HG03060 (cell line): ENCODE data around the gene UVRAG.
"Not testable (repeated sequence)": the region's sequence is repeated elsewhere in the genome, so short reads cannot be mapped to it uniquely, and the experiment has no call there.

Experiments used
- ATAC-seq: cut with Tn5 transposase; IDR thresholded peaks from one replicate; pipeline ENCODE4 v1.9.1; 2021; ENCODE audit warnings: low read depth, moderate number of reproducible peaks; ENCODE audit not compliant: unreplicated experiment

UVRAG gene

DNA sequence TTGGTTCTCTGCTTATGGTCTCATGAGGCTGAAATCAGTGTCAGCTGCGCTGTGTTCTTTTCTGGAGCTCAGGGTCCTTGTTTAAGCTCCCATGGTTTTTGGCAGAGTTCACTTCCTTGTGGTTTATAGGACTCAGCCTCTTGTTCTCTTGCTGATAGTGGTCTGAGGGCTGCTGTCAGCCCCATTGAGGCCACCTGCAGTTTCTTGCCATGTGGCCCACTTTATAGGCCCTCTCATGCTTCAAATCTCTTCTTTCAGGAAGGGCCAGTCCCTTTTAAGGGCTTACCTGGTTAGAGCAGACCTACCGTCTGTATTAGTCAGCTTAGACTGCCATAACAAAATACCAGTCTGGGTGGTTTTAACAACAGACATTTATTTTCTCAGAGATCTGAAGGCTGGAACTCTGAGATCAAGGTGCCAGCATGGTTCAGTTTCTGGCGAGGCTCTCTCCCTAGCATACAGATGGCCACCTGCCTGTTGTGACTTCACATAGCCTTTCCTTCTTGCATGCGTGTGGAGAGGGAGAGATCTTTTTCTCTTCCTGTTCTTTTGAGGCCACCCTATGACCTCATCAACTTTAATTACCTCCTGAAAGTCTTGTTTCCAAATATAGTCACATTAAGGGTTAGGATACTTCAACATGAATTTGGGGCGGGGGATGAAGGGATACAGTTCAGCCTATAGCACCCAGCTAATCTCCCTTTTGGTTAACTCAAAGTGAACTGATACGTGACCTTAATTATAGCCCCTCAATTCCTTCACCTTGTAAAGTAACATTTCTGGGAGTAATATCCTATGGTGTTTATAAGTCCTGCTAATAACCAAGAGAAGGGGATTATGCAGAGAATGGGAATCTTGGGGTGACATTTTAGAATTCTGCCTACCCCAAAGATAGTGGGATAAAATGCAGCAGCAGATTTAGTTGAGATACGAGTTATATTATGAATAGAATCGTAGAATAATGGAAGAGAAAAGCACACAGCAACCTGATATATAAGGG, 131.8 kb downstream of the UVRAG start:
- no peak for ATAC-seq

DNA sequence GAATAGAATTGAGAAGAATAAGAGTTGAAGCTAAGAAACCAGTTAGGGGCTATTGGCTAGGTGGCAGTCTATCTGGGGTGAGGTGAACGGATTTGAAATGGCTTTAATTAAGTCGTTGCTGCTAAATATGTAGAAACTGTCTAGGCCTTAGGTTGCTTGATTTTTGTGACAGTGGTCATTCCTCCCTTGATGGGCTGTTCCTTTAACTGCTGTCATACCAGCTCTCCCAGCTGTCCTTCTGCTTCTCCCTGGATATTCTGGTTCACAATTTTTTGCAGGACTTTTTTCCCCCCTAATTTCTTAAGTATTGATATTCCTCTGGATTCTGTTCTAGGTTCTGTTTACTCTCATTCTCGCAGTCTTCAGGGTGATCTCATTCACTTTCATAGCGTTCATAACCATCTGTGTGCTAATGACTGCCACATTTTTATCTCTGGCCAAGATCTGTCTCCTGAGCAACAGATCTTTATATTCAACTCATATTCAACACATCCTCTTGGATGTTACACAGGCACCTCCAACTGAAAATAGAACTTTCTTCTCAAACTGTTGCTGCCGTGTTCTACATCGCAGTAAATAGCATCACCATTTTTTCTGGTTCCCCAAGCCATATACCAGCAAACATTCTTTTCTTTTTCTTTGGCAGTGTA, 134.1 kb downstream of the UVRAG start:
- ATAC-seq = no peak

DNA sequence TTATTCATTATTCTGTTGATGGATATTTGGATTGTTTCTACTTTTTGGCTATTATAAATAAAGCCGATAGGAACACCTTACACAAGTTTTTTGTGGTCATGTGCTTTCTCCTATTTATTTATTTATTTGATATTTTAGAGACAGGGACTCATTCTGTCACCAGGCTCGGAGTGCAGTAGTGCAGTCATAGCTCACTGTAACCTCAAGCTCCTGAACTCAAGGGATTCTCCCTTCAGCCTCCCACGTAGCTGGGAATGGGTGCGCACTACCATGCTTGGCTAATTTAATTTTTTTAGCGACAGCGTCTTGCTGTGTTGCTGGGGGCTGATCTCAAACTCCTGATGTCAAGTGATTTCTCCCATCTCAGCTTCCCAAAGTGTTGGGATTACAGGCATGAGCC, 135.1 kb downstream of the UVRAG start:
- no peak for ATAC-seq

- ATAC-seq = no peak
These were observed 139.0 kb downstream of the UVRAG start for GRCh38 chr11:75954039-75954438.

- ATAC-seq = no peak
These were observed 140.4 kb downstream of the UVRAG start for GRCh38 chr11:75955443-75955842.

- no peak for ATAC-seq
These were observed 144.5 kb downstream of the UVRAG start for GRCh38 chr11:75959540-75959939.

DNA sequence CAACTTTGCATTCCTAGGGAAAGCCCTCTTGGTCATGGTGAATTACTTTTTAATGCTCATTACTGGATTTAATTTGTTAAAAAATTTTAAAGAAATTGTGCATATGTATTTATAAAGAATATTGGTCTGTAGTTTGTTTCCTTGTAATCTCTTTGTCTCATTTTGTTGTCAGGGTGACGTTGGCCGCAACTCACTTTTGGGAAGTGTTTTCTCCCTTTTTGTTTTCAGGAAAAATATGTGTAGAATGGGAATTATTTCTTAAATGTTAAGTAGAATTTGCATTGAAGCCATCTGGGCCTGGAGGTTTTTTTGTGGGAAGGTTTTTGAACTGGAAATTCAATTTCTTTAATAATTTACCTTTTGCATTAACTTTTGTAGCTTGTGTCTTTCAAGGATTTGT, 149.1 kb downstream of the UVRAG start:
- no peak for ATAC-seq

DNA sequence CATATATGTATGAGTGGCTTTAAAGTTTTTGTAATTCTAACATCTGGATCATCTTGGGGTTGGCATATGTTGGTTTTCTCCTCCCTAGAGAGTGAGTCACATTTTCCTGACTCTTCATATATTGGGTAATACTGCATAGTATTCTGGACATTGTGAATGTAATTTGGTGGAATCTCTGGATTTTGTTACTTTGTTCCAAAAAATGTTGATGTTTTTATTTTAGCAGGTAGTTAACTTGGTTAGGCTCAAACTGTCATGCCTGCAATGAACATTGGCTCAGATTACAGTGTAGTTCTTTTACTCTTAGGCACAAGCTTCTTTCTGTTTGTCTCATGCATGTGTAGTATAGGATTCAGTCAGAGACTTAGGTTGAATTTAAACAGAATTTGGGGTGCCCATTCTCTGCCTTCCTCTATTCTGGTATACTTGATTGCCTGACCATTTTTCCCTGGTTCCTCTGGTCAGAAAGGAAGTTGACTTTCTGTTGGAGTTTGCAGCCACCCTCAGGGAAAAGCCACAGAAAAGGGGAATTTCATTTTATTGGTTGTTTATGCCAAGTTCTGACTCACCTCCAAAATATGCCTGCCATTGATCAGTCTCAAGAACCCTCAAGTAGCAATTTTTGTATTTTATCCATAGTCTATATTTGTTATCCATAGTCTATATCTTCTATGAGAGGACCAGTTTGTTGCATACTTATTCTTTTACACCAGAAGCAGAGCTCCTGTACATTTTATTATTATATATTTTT, 151.7 kb downstream of the UVRAG start:
- no peak for ATAC-seq

- ATAC-seq = no peak
These were observed 153.1 kb downstream of the UVRAG start for GRCh38 chr11:75968021-75968625.

DNA sequence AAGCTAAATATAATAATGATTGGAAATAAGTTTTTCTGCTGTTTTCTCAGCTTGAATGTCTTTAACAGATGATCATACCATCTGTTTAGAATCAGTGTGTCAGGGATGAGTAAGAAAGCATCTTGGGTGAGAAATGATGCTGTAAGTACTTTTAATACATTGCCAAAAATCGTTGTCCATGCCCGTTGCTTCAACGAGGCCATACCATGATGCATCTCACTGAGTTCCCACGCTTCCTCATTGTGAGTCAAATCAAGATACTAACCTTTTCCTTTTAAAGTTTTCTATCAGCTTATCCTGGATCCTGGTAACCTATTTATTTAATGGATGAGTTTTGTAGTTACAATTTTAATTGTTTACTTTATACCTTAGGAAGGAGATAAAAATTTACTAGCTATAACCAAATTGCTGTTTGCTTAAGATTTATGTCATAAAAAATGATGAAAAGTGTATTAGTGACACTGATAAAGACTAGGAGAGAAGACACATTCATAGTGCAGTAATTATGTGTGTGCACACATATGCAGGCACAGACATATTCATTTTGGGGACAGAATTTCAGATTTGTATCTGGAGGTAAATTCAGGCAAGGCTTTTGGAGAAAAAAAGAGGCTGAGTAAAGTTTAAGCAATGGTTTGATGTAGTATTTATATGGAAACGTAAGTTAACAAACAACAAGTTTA, 154.8 kb downstream of the UVRAG start:
- ATAC-seq = no peak

GRCh38 chr11:75973710-75974109, 158.7 kb downstream of the UVRAG start:
- not testable (repeated sequence) for ATAC-seq

DNA sequence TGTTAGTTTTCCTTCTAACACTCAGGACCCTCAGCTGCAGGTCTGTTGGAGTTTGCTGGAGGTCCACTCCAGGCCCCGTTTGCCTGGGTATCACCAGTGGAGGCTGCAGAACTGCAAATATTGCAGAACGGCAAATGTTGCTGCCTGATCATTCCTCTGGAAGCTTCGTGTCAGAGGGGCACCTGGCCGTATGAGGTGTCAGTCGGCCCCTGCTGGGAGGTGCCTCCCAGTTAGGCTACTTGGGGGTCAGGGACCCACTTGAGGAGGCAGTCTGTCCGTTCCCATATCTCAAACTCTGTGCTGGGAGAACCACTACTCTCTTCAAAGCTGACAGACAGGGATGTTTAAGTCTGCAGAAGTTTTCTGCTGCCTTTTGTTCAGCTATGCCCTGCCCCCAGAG, 164.1 kb downstream of the UVRAG start:
- ATAC-seq = not testable (repeated sequence)

- ATAC-seq = not testable (repeated sequence)
These were observed 164.5 kb downstream of the UVRAG start for GRCh38 chr11:75979479-75980027.

DNA sequence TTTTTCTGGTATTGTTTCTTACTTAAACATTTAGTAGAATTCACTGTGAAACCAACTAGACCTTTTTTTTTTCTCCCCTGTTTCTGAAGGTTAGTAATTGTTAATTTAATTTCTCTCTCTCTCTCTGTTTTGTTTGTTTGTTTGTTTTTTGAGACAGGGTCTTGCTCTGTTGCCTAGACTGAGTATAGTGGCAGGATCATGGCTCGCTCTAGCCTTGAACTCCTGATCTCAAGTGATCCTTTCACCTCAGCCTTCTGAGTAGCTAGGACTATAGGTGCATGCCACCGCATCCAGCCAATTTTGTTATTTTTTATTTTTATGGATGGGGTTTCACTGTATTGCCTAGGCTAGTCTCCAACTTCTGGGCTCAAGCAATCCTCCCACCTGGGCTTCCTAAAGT, 165.0 kb downstream of the UVRAG start:
- no peak for ATAC-seq

DNA sequence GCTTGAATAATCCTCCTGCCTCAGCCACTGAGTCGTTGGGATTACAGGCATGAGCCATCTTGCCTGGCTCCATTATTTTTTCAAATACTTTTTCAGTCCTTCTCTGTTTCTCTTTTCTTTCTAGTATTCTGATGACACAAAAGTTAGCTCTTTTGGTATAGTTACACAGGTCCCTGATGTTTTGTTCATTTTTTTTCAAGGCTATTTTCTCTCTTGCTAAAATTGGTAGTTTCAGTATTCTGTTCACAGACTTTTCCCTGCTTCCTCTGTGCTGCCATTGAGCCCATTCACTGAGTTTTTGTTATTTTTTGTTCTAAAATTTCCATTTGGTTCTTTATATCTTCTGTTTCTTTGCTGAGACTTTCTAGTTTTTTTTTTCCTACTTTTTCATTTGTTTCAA, 166.5 kb downstream of the UVRAG start:
- no peak for ATAC-seq

- no peak for ATAC-seq
These were observed 167.3 kb downstream of the UVRAG start for GRCh38 chr11:75982309-75982708.

DNA sequence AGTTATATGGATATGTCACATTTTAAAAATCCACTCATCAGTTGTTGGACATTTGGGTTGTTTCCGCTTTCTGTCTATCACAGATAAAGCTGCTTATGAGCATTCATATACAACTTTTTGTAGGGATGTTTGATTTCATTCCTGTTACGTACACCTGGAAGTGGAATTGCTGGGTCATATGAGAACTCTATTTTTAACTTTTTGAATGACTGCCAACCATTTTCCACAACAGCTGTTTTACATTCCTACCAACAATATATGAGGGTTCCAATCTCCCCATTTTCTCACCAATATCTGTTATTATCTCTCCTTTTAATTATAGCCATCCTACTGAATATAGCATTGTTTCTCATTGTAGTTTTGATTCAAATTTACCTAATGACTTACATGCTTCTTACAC, 172.0 kb downstream of the UVRAG start:
- no peak for ATAC-seq

- no peak for ATAC-seq
These were observed 178.1 kb downstream of the UVRAG start for GRCh38 chr11:75993126-75993525.

- no peak for ATAC-seq
These were observed 179.6 kb downstream of the UVRAG start for GRCh38 chr11:75994616-75995015.
